Left ventricle myocardium superior (tissue), 1 donor: ENCODE measurements around the gene SCRT2. TPM values are rescaled to one million over a fixed set of nuclear protein-coding genes. Genes with fewer than 3 reads are reported as not detected.

ENCODE experiments used
- ATAC-seq: fragments of 200-7000 bp; cut with Tn5 transposase; one replicate; pipeline ENCODE4 v1.9.1; 2020; ENCODE audit warnings: mild to moderate bottlenecking, moderate library complexity
- DNase-seq: peaks from one replicate; pipeline ENCODE4 v3.0.0-alpha.2; 2020
- intact Hi-C: fragments of 100-400 bp; cut with micrococcal nuclease; formaldehyde crosslinking; loops from one replicate; pipeline ENCODE4 v1.11.0; 2022
- total RNA-seq: library from RNA; stranded (reverse); fragmentation: NEBNext Ultra II Directional; extraction: Animal tissue kit (Norgen Biotek cat#: 25700); gene quantifications from one replicate; pipeline ENCODE4 v1.2.1, GENCODE V29; 2021
- donor health status: DM: no; HTN: yes; CAD: no; lungs with severe emphysema.

The SCRT2 gene
- total RNA-seq, 1 donor from 2014 or later: not detected

GRCh38 chr20:676967-677366 is 1.4 kb upstream of the SCRT2 start:
- intact Hi-C loops: no loop called here
- ATAC-seq (no peak), DNase-seq (no peak)

- DNase-seq (no peak), ATAC-seq (peak; percentile 11)
- intact Hi-C loops: no loop called here
These were observed 824 bp upstream of the SCRT2 start for GRCh38 chr20:676315-676937.

GRCh38 chr20:675033-675452 is 559 bp downstream of the SCRT2 start:
- DNase-seq (no peak), ATAC-seq (no peak)
- intact Hi-C loops: no loop called here

GRCh38 chr20:673603-674001 is 2.0 kb downstream of the SCRT2 start:
- ATAC-seq (no peak), DNase-seq (no peak)
- intact Hi-C loops: no loop called here

- intact Hi-C loops: no loop called here
- DNase-seq (no peak), ATAC-seq (no peak)
These were observed 2.5 kb downstream of the SCRT2 start for GRCh38 chr20:672963-673602.

GRCh38 chr20:671252-672030 is 4.2 kb downstream of the SCRT2 start:
- DNase-seq (no peak), ATAC-seq (no peak)
- intact Hi-C loops: no loop called here

GRCh38 chr20:669573-669972 is 6.0 kb downstream of the SCRT2 start:
- DNase-seq (peak; percentile 62), ATAC-seq (peak; percentile 81)
- intact Hi-C loops: no loop called here

- ATAC-seq (peak; percentile 25), DNase-seq (no peak)
- intact Hi-C loops: no loop called here
These were observed 7.0 kb downstream of the SCRT2 start for GRCh38 chr20:668638-669037.

- intact Hi-C loops: no loop called here
- DNase-seq: no peak
- no peak for ATAC-seq
These were observed 7.6 kb downstream of the SCRT2 start for GRCh38 chr20:668050-668449.

- peak; percentile 82 for DNase-seq
- intact Hi-C loops: no loop called here
- ATAC-seq: peak; percentile 35
These were observed 8.1 kb downstream of the SCRT2 start for GRCh38 chr20:667351-668034.

- no peak for DNase-seq
- intact Hi-C loops: no loop called here
- ATAC-seq: peak; percentile 75
These were observed 8.7 kb downstream of the SCRT2 start for GRCh38 chr20:666877-667276.

- intact Hi-C loops: no loop called here
- ATAC-seq (no peak), DNase-seq (no peak)
These were observed 10.3 kb downstream of the SCRT2 start for GRCh38 chr20:665276-665675.

GRCh38 chr20:664576-664975 is 11.0 kb downstream of the SCRT2 start:
- intact Hi-C loops: no loop called here
- ATAC-seq (no peak), DNase-seq (no peak)

GRCh38 chr20:664151-664550 is 11.5 kb downstream of the SCRT2 start:
- intact Hi-C loops: no loop called here
- no peak for ATAC-seq
- DNase-seq: no peak

- no peak for DNase-seq
- intact Hi-C loops: no loop called here
- no peak for ATAC-seq
These were observed 12.1 kb downstream of the SCRT2 start for GRCh38 chr20:663315-664090.

GRCh38 chr20:662277-663192 is 13.1 kb downstream of the SCRT2 start:
- intact Hi-C loops: no loop called here
- DNase-seq: no peak

GRCh38 chr20:661474-662270 is 13.9 kb downstream of the SCRT2 start:
- ATAC-seq (no peak), DNase-seq (no peak)
- intact Hi-C loops: no loop called here

More at GRCh38 chr20:662277-663192, 13.1 kb downstream of the SCRT2 start:
- no peak for ATAC-seq
